Measurements from ENCODE around the gene PRAMEF25.
"Not testable (repeated sequence)": the region's sequence is repeated elsewhere in the genome, so short reads cannot be mapped to it uniquely, and the experiment has no call there.

PRAMEF25 gene

GRCh38 chr1:13070474-13070873, at the start of gene PRAMEF25:
Gene PRAMEF25 (plus strand): TSS chr1:13070774. CDS start chr1:13073694, 2,920 bp downstream.
- DNase-seq (ENCODE audit: low read depth); H3K4me3 ChIP-seq (ENCODE audit: low read depth, low read length): not testable (repeated sequence)

- not testable (repeated sequence) for H3K4me3 ChIP-seq (ENCODE audit: low read depth, low read length); DNase-seq (ENCODE audit: low read depth)
Measured at GRCh38 chr1:13056475-13056874, 14.1 kb upstream of the PRAMEF25 start, which contains the start of gene PRAMEF27. Gene PRAMEF27 (minus strand): TSS chr1:13056575. CDS start chr1:13053659, 2,916 bp downstream.

GRCh38 chr1:13116754-13117153, 46.2 kb downstream of the PRAMEF25 start, which contains the start of gene HNRNPCL2:
Gene HNRNPCL2 (minus strand): TSS chr1:13116854. CDS start chr1:13116400, 454 bp downstream.
- not testable (repeated sequence) for DNase-seq (ENCODE audit: low read depth); H3K4me3 ChIP-seq (ENCODE audit: low read depth, low read length)

Data from LNCaP clone FGC (cell line).